ENCODE results near the gene RNASE13.
A peak's percentile ranks its signal among the peaks of the same experiment; 100 is the strongest.
"Not testable (repeated sequence)": the region's sequence is repeated elsewhere in the genome, so short reads cannot be mapped to it uniquely, and the experiment has no call there.

Gene RNASE13

GRCh38 chr14:21018781-21019180, 15.8 kb downstream of the RNASE13 start:
- DNase-seq = no peak

DNA sequence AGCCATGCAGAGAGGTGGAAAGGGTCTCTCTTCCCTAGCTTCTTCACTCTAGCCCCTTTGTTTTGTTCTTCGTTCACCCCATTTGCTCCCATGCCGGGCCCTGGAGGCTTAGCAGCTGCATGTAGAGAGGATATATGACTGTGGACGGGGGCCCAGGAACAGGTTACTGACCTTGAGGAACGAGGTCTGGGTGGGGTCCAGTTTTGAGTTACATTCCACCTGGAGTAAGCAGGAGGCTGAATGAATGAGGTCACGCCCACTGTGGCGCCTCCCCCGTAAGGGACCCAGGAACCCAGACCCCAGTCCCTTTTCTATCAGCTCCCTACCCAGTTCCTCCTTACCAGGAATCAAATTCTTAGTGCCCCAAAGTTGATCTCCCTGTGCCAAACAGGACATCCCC, 16.3 kb downstream of the RNASE13 start:
- no peak for DNase-seq

DNA sequence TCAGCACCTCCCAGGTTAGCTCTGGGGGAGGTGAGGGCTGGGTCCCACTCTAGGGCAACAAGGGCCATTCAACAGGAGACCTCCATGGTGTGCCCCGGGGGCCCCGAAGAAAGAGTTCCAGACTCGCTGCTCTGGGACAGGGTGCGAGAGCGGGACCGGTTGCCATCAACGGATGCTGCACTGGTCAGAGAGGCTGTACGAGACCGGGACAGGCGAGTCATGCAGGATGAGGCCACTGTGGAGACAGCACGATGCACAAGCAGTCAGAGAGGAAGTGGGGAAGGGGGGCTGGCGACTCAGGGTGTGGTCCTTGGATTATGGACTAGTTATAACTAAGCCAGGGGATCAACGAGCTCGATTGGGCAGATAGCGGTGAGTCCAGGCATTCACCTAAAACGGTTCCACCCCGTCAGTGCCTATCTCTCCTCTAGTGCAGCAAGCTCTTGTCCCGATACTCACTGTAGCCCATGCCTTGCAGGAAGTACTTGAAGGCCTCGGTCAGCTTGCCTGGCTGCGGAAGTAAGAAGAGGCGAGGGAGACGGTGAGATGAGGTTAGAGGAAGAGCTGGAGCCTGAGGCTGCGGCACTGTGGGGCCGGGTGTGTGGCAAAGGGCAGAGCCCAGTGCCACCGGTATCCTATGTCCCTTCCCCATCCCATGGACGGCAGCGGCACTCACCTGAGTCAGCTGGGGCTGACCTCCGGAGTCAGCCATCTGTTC, 16.9 kb downstream of the RNASE13 start:
- peak; percentile 40 for DNase-seq

- DNase-seq = no peak
Measured at GRCh38 chr14:21016413-21017190, 18.0 kb downstream of the RNASE13 start.

DNA sequence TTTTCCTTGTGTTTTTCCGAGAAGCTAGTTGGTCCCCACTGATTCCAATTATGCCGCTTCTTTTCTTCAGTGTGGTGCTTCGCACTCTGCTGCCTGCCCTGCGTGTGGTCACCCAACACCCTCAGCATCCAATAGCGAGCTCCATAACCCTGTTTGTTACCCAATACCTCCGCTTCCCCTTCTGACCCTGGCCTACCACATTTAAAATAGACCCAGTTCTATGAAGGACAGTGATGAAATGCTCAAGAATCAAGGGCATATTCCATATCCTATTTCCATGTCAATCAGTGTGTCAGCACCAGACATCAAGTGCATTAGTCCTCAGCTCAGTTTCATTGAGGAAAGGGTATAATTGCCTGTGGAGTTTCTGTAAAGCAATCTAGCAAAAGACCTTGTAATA, 19.3 kb downstream of the RNASE13 start:
- peak; percentile 62 for DNase-seq

DNA sequence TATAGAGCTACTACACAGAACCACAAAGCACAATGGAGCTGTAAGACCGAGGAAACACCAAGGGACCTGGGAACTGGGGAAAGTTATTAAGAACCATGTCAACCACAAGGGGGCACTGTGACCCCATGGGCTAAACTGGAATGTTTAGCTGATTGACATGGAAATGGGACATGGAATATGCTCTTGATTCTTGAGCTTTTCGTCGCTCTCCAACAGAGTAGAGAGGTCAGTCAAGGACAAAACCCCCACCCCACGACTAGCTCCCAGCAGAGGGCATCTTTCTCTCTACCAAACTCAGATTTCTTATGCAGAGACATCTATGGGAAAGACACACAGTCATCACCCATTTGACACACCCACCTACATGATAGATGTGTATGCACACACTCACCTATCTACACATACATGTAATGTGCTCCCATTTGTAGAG, 19.8 kb downstream of the RNASE13 start:
- DNase-seq = peak; percentile 83

GRCh38 chr14:21011136-21011535, 23.5 kb downstream of the RNASE13 start:
- no peak for DNase-seq

DNA sequence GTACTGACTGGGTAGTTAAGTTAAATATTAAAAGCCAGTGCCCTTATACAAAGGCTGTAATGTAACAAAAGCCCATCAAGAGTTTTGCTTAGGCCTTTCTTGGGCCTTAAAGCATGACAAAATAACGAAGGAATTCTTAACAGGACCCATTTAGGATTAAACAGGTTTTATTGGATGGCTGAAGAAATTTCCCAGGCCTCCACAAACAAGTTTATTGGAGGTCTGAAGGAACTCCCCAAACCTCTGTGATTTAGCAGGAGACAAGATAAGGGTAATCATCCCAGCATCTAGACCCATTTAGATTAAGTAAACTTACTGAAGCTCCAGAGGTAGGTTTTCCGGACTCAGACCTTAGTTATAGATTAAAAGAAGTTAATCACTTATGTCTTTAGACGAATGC, 24.9 kb downstream of the RNASE13 start:
- DNase-seq = not testable (repeated sequence)

DNA sequence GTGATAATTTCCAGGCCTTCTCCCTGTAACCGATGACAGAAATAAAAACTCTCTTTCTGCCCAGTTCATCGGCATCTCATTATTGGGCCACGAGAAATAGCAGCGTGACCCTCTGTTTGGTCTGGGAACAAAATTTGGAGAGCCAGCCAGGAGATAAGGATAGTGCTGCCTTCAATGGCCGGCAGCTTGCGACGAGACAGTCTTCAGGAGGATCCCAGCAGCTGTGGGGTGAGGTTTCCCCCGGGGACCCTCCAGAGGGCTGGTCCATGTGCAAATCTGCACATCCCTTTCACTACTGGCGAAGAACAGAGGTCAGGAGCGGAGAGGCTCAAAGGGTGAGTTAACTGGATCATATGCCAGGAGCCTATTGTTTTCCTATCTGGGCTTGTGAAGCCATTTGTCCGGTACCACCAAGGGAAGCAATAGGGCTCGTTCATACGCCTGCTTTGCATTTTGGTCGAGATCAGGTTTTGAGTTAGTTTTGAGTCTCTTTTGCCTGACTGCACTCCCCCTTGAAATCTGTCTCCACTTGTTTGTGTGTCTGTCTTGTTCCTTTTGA, 30.7 kb downstream of the RNASE13 start:
- DNase-seq = no peak

GRCh38 chr14:21001218-21001617, 33.4 kb downstream of the RNASE13 start:
- no peak for DNase-seq

- no peak for DNase-seq
Measured at GRCh38 chr14:20999591-20999990, 35.0 kb downstream of the RNASE13 start.

DNA sequence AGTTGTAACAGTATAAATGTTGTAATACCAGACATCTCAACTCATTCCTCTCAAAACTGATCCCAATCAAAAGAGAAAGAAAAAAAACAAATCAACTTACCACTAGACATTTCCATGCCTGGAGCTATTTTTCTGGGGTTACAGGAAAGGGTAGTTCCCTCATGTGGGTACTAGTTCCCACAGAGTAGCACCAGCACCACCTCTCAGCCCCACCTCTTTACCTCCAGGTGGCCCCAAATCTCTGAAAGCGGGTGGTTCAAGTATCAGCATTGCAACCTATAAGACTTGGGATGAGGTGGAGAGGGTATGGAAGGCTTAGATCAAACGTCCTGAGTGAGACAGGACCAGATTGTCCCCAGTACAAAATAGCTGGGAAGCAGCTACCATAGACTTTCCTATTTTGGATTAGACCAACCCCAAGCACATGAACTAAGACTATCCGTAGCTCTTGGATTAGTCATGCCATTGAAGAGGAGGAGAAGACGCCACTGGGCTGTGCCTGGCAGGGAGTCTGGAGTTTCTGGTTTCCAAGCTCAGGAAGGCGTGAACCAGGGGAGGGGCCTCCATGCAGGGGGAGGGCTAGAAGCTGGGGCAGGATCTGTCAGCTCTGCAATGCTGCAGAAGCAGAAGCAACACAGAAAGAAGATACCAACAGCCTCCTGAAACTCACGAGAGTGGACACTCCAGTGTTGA, 35.8 kb downstream of the RNASE13 start, which contains the start of gene SLC39A2:
TSS of gene SLC39A2 (plus strand) at position 620 of the 693 bp plus-strand sequence. CDS start 154 bp downstream, outside the sequence.
- DNase-seq = no peak

- DNase-seq = no peak
Measured at GRCh38 chr14:20998139-20998538, 36.5 kb downstream of the RNASE13 start.

- no peak for DNase-seq
Measured at GRCh38 chr14:20997564-20997963, 37.0 kb downstream of the RNASE13 start.

- DNase-seq = no peak
Measured at GRCh38 chr14:20997115-20997514, 37.5 kb downstream of the RNASE13 start.

- no peak for DNase-seq
Measured at GRCh38 chr14:20996521-20996920, 38.1 kb downstream of the RNASE13 start.

DNA sequence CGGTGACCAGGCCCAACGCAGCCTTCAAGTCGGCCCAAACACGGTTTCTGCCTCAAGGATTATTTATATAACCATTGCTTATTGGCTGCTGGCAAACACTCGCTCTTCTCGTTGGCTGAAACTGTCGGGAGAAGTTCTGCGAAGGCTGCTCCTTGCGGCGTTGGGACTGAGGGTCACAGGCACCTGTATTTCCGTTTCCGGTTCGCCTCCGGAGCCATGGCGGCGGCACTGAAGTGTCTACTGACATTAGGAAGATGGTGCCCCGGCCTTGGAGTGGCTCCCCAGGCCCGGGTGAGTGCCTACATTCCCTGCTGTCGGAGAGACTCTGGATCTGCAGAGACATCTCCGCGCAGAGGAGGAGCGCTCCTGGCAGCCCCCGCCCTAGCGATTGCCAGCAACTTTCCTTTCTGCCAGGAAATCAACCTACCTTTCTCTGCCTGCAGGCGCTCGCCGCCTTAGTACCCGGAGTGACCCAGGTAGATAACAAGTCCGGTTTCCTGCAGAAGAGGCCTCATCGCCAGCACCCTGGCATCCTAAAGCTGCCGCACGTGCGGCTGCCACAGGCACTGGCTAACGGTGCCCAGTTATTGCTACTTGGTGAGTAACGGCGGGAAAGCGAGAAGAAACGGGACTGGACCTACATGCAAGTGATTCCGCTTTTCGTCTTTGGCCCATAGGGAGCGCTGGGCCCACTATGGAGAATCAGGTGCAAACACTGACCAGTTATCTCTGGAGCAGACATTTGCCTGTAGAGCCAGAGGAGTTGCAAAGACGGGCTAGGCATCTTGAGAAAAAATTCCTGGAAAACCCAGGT, 44.6 kb downstream of the RNASE13 start, which contains the start of gene METTL17:
TSS of gene METTL17 (plus strand) at position 194 of the 814 bp plus-strand sequence. CDS start at position 217, 23 bp downstream.
- DNase-seq = peak; percentile 96

GRCh38 chr14:20989471-20989786, 45.2 kb downstream of the RNASE13 start:
- no peak for DNase-seq

- peak; percentile 69 for DNase-seq
Measured at GRCh38 chr14:20988717-20989470, 45.7 kb downstream of the RNASE13 start.

- peak; percentile 92 for DNase-seq
Measured at GRCh38 chr14:20986811-20987210, 47.8 kb downstream of the RNASE13 start.

GRCh38 chr14:20985650-20986049, 49.0 kb downstream of the RNASE13 start:
- peak; percentile 62 for DNase-seq

Measured in inflammatory macrophage treated with lipopolysaccharide for 4 hours (primary cell).